Measurements from ENCODE around the gene PJA2.
"Not testable (repeated sequence)": the region's sequence is repeated elsewhere in the genome, so short reads cannot be mapped to it uniquely, and the experiment has no call there.

PJA2 gene

DNA sequence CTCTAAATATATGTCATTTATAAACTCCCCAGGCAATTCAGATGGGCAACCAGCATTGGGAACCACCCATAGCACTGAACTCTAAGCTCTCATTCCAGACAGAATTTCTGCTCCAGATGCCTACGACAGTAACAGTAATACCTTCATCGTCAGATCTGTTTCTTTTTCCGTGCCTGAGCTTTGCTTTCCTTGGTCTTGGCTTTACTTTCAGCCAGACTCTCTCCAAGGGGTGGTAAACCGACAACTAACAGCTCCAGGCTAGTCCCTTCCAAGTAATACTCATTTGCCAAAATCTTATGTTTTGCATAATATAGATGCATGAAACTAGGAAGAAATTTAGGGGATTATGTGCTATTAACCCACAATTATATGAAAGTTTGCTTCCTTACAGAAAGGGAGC is 102.3 kb downstream of the PJA2 start:
- Histone ChIP-seq H3K9ac (ENCODE audit: low read length) (no peak overlapping the region), H3K27me3 (ENCODE audit: control insufficient read depth, insufficient read depth, low read length) (no peaks in the 10 kb centered on the region), H3K4me1 (ENCODE audit: control insufficient read depth, insufficient read depth, low read length) (no peaks in the 10 kb centered on the region), H3K4me3 (ENCODE audit: low read depth, low read length) (no peak overlapping the region), H3K27ac (ENCODE audit: low read depth, low read length) (no peak overlapping the region), H3K36me3 (ENCODE audit: control insufficient read depth, insufficient read depth, low read length) (no peaks in the 10 kb centered on the region), H3K9me3 (ENCODE audit: control insufficient read depth, insufficient read depth, low read depth, low read length) (no peaks in the 10 kb centered on the region)

DNA sequence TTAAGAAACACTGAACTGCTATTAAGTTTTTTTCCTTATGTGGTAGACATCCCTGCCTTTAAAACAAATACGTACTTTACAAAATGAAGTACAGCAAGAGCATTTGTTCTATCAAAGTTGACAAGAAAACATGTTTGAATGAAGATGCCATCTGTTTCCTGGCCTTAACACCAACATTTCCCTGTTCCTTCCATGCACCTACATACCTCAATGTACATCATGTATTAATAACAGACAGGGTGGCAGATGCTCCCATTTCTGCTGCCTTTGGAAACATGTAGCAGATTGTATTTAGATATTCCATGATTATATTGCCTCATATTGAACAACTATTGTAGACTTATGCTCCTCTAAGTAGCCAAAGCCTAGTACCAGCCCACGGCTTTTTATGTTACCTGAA is 104.4 kb downstream of the PJA2 start:
- Histone ChIP-seq H3K27me3 (ENCODE audit: control insufficient read depth, insufficient read depth, low read length) (no peaks in the 10 kb centered on the region), H3K27ac (ENCODE audit: low read depth, low read length) (no peak overlapping the region), H3K36me3 (ENCODE audit: control insufficient read depth, insufficient read depth, low read length) (no peaks in the 10 kb centered on the region), H3K4me1 (ENCODE audit: control insufficient read depth, insufficient read depth, low read length) (no peaks in the 10 kb centered on the region), H3K4me3 (ENCODE audit: low read depth, low read length) (no peak overlapping the region), H3K9me3 (ENCODE audit: control insufficient read depth, insufficient read depth, low read depth, low read length) (no peaks in the 10 kb centered on the region), H3K9ac (ENCODE audit: low read length) (no peak overlapping the region)

DNA sequence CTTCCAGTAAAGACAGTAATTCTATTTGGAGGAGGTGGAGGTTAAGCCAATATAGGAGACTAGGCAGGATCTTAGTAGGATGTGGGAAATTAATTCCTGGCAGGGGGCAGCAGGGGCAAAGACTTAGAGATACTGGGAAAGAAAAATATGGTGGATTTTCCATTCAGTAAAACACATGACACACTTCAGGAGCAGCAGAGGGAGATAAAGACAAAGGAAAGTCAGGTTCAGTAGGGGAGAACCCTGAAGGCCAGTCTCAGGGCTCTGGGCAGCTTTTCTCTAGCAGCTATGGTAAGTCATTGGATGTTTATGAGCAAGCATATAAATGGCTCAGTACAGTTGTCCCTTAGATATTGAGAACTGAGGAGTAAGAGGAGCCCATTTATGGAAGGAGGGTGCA is 105.5 kb downstream of the PJA2 start:
- Histone ChIP-seq H3K27ac (ENCODE audit: low read depth, low read length) (no peak overlapping the region), H3K4me3 (ENCODE audit: low read depth, low read length) (no peak overlapping the region), H3K36me3 (ENCODE audit: control insufficient read depth, insufficient read depth, low read length) (no peaks in the 10 kb centered on the region), H3K9me3 (ENCODE audit: control insufficient read depth, insufficient read depth, low read depth, low read length) (no peaks in the 10 kb centered on the region), H3K27me3 (ENCODE audit: control insufficient read depth, insufficient read depth, low read length) (no peaks in the 10 kb centered on the region), H3K9ac (ENCODE audit: low read length) (no peak overlapping the region), H3K4me1 (ENCODE audit: control insufficient read depth, insufficient read depth, low read length) (no peaks in the 10 kb centered on the region)

DNA sequence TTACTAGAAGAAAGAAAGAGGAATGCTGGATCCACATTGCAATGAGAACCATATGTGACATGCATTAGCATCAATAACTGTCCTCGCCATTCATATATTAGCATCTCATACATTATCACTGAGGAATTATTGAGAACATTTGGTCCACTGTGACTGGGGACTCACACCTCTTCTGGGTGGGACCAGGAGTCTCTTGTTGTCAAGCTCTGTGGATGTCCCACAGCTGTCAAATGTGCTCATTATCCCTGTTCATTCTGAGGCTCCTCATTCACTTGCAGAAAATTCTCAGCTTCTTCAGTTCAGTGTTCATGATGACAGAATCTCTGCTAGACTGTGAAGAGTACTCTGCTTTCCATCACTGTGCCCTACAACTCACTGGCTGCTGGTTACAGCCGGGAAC is 109.4 kb downstream of the PJA2 start:
- Histone ChIP-seq H3K4me1 (ENCODE audit: control insufficient read depth, insufficient read depth, low read length) (no peaks in the 10 kb centered on the region), H3K27ac (ENCODE audit: low read depth, low read length) (no peak overlapping the region), H3K9me3 (ENCODE audit: control insufficient read depth, insufficient read depth, low read depth, low read length) (no peaks in the 10 kb centered on the region), H3K27me3 (ENCODE audit: control insufficient read depth, insufficient read depth, low read length) (no peaks in the 10 kb centered on the region), H3K4me3 (ENCODE audit: low read depth, low read length) (no peak overlapping the region), H3K36me3 (ENCODE audit: control insufficient read depth, insufficient read depth, low read length) (no peaks in the 10 kb centered on the region), H3K9ac (ENCODE audit: low read length) (no peak overlapping the region)

DNA sequence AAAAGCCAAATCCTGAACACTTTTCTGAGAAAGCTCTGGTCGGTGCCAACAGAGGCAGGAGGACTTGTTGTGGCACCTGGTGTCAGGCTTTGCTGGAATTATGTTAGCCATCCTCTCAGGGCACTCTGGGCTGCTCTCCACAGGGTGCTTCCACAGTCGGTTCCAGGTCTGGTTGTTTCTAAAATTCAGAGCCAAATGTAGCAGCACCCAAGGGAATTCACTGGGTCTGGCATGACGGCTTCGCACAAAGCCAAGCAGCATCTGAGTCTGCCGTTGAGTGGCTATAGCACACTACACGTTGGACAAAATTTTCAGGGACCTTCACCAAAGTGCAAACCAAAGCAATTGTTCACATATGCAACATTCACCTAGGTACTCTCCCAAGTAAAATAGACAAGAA is 110.2 kb downstream of the PJA2 start:
- Histone ChIP-seq H3K4me1 (ENCODE audit: control insufficient read depth, insufficient read depth, low read length) (no peaks in the 10 kb centered on the region), H3K4me3 (ENCODE audit: low read depth, low read length) (no peak overlapping the region), H3K27me3 (ENCODE audit: control insufficient read depth, insufficient read depth, low read length) (no peaks in the 10 kb centered on the region), H3K9me3 (ENCODE audit: control insufficient read depth, insufficient read depth, low read depth, low read length) (no peaks in the 10 kb centered on the region), H3K27ac (ENCODE audit: low read depth, low read length) (no peak overlapping the region), H3K9ac (ENCODE audit: low read length) (no peak overlapping the region), H3K36me3 (ENCODE audit: control insufficient read depth, insufficient read depth, low read length) (no peaks in the 10 kb centered on the region)

DNA sequence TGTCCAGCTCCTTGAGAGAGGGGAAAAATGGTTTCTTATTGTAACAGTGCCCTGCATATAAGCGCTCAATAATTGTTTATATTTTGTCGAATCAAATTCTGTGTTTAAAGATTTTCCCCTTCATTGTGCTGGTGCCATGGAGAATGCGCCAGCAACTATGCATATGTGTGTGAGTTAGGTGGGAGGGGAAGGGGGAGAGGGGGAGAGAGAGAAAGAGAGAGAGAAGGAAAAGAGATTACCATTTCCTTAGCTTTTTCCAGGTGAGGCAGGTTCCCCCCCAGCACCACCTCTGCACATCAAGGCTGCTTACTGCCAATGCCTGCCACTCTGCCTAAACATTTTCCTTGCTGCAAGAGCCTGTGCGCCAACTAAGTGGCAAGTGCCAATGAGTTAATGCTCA is 111.0 kb downstream of the PJA2 start:
- Histone ChIP-seq H3K27ac (ENCODE audit: low read depth, low read length) (no peak overlapping the region), H3K4me1 (ENCODE audit: control insufficient read depth, insufficient read depth, low read length) (no peaks in the 10 kb centered on the region), H3K4me3 (ENCODE audit: low read depth, low read length) (no peak overlapping the region), H3K9ac (ENCODE audit: low read length) (no peak overlapping the region), H3K9me3 (ENCODE audit: control insufficient read depth, insufficient read depth, low read depth, low read length) (no peaks in the 10 kb centered on the region), H3K36me3 (ENCODE audit: control insufficient read depth, insufficient read depth, low read length) (no peaks in the 10 kb centered on the region), H3K27me3 (ENCODE audit: control insufficient read depth, insufficient read depth, low read length) (no peaks in the 10 kb centered on the region)

DNA sequence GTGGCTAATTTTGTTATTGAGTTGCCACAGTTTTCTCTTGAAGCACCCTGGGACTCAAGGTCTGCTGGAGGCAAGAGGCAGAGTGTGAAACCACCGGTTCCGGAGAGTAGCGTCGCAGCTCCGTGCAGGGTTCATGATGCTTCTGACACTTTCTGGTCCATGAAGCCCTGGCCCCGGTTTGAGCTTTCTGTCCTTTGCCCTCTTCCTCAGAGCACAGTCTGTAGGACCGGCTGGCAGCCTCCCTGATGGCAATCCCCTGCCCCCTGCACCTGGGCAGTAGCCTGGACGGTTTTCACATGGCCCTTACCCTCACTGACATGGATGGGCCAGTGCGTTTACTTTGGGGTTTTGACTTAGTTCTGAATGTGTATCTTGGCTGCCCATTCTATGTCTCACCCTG is 111.9 kb downstream of the PJA2 start:
- Histone ChIP-seq H3K9ac (ENCODE audit: low read length) (no peak overlapping the region), H3K9me3 (ENCODE audit: control insufficient read depth, insufficient read depth, low read depth, low read length) (no peaks in the 10 kb centered on the region), H3K27ac (ENCODE audit: low read depth, low read length) (no peak overlapping the region)

DNA sequence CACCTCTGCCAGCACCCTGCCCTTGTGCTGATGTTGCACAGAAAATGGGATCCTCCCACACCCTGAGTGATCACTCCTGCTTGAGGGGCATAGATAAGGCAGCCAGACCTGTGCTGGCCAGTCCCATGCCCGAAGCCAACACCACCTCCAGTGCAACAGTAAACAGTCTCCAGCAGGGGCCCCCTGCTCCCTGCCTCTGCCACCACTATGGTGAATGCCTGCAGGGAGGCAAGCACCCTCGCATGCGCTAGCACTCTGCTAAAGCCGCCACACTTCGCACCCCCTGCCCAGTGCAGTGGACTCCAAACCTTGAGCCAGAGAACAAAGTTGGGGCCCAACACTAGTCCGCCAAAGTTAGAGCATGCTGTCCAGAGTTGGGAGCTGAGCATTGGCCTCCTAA is 118.7 kb downstream of the PJA2 start:
- Histone ChIP-seq H3K9me3 (ENCODE audit: control insufficient read depth, insufficient read depth, low read depth, low read length) (peaks cover 10% of the 10 kb centered on the region), H3K4me3 (ENCODE audit: low read depth, low read length) (no peak overlapping the region), H3K4me1 (ENCODE audit: control insufficient read depth, insufficient read depth, low read length) (no peaks in the 10 kb centered on the region), H3K9ac (ENCODE audit: low read length) (no peak overlapping the region), H3K27me3 (ENCODE audit: control insufficient read depth, insufficient read depth, low read length) (no peaks in the 10 kb centered on the region), H3K36me3 (ENCODE audit: control insufficient read depth, insufficient read depth, low read length) (no peaks in the 10 kb centered on the region), H3K27ac (ENCODE audit: low read depth, low read length) (no peak overlapping the region)

More for the DNA sequence above, 111.9 kb downstream of the PJA2 start:
- H3K4me1 ChIP-seq (ENCODE audit: control insufficient read depth, insufficient read depth, low read length), result no peaks in the 10 kb centered on the region
- no peak overlapping the region for H3K4me3 ChIP-seq (ENCODE audit: low read depth, low read length)
- no peaks in the 10 kb centered on the region for H3K36me3 ChIP-seq (ENCODE audit: control insufficient read depth, insufficient read depth, low read length)
- no peaks in the 10 kb centered on the region for H3K27me3 ChIP-seq (ENCODE audit: control insufficient read depth, insufficient read depth, low read length)

DNA sequence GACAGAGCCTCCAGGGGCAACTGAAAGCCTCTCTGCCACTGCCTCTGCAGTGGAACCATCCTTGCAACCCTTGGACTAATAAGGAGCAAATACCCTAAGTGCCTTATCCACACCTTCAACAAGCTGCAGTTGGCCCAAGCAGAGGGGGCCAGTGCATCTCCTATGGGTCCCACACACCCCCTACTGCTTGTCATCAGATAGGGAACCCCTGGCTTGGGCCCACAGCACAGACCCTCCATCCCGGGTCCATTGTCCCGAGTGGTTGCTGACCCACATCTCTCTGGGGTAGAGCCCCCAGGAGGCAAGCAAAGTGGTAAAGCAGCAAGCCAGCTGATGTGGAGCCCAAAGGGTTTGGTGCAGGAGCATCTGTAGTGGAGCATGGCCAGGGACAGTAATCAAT is 119.5 kb downstream of the PJA2 start:
- H3K36me3 ChIP-seq (ENCODE audit: control insufficient read depth, insufficient read depth, low read length), result no peaks in the 10 kb centered on the region

DNA sequence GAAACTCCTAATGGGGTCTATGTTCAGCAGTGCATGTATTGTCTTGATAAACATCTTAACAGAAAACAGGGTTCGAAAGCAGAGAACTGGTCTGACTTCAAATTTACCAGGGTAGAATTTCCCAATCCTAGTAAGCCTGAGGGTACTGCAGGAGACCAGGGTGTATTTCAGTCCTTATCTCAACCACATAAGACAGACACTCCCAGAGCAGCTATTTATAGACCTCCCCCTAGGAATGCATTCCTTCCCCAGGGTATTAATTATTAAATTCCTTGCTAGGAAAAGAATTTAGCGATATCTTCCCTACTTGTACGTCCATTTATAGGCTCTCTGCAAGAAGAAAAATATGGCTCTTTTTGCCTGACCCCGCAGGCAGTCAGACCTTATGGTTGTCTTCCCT is 123.1 kb downstream of the PJA2 start:
- not testable (repeated sequence) for H3K9ac ChIP-seq (ENCODE audit: low read length); H3K27me3 ChIP-seq (ENCODE audit: control insufficient read depth, insufficient read depth, low read length); H3K4me1 ChIP-seq (ENCODE audit: control insufficient read depth, insufficient read depth, low read length); H3K4me3 ChIP-seq (ENCODE audit: low read depth, low read length); H3K36me3 ChIP-seq (ENCODE audit: control insufficient read depth, insufficient read depth, low read length); H3K27ac ChIP-seq (ENCODE audit: low read depth, low read length)
- H3K9me3 ChIP-seq (ENCODE audit: control insufficient read depth, insufficient read depth, low read depth, low read length), result peaks cover 16% of the 10 kb centered on the region

More for the DNA sequence above, 119.5 kb downstream of the PJA2 start:
- no peak overlapping the region for H3K4me3 ChIP-seq (ENCODE audit: low read depth, low read length)
- H3K27ac ChIP-seq (ENCODE audit: low read depth, low read length), result no peak overlapping the region
- peaks cover 16% of the 10 kb centered on the region for H3K9me3 ChIP-seq (ENCODE audit: control insufficient read depth, insufficient read depth, low read depth, low read length)
- no peak overlapping the region for H3K9ac ChIP-seq (ENCODE audit: low read length)
- H3K4me1 ChIP-seq (ENCODE audit: control insufficient read depth, insufficient read depth, low read length), result no peaks in the 10 kb centered on the region
- H3K27me3 ChIP-seq (ENCODE audit: control insufficient read depth, insufficient read depth, low read length), result no peaks in the 10 kb centered on the region

Measured in HUES6 (cell line).